ENCODE data around the gene SIGLEC9.
A peak's percentile ranks its signal among the peaks of the same experiment; 100 is the strongest.

SIGLEC9 gene

GRCh38 chr19:51145916-51146493 lies 21.3 kb downstream of the SIGLEC9 start:
- H3K4me1 ChIP-seq (ENCODE audit: control insufficient read depth, insufficient read depth, low read length), result peaks cover 4% of the 10 kb centered on the region

DNA sequence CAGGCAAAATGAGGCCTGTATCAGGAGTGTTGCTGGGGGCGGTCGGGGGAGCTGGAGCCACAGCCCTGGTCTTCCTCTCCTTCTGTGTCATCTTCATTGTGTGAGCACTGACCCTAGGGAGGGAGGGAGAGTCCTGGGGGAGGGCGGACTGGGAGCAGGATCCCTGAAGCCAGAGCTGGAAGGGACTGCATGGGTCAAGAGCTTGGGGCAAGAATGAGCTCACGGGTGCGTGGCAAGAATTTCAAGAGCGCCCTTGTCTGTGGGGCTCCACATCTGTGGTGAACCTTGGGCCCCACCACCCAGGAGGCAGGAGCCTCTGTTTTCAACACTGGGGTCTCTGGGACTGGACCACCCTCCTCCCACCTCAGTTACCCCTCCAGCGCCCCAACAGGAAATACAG lies 22.0 kb downstream of the SIGLEC9 start:
- Histone ChIP-seq H3K9me3 (ENCODE audit: control insufficient read depth, insufficient read depth, low read length) (no peaks in the 10 kb centered on the region), H3K9ac (ENCODE audit: low read depth, low read length) (no peak overlapping the region), H3K27me3 (ENCODE audit: control insufficient read depth, insufficient read depth, low read length) (no peaks in the 10 kb centered on the region), H3K4me1 (ENCODE audit: control insufficient read depth, insufficient read depth, low read length) (no peaks in the 10 kb centered on the region), H3K4me3 (ENCODE audit: low read depth, low read length) (no peak overlapping the region), H3K36me3 (ENCODE audit: control insufficient read depth, insufficient read depth, low read length) (no peaks in the 10 kb centered on the region), H3K27ac (ENCODE audit: low read depth, low read length) (no peak overlapping the region)

More at GRCh38 chr19:51145916-51146493, 21.3 kb downstream of the SIGLEC9 start:
- Histone ChIP-seq H3K4me3 (ENCODE audit: low read depth, low read length) (no peak overlapping the region), H3K27ac (ENCODE audit: low read depth, low read length) (no peak overlapping the region), H3K36me3 (ENCODE audit: control insufficient read depth, insufficient read depth, low read length) (no peaks in the 10 kb centered on the region), H3K9me3 (ENCODE audit: control insufficient read depth, insufficient read depth, low read length) (no peaks in the 10 kb centered on the region), H3K27me3 (ENCODE audit: control insufficient read depth, insufficient read depth, low read length) (no peaks in the 10 kb centered on the region), H3K9ac (ENCODE audit: low read depth, low read length) (no peak overlapping the region)

GRCh38 chr19:51147663-51148062 lies 23.0 kb downstream of the SIGLEC9 start:
- no peaks in the 10 kb centered on the region for H3K4me1 ChIP-seq (ENCODE audit: control insufficient read depth, insufficient read depth, low read length)
- H3K4me3 ChIP-seq (ENCODE audit: low read depth, low read length), result no peak overlapping the region
- no peaks in the 10 kb centered on the region for H3K27me3 ChIP-seq (ENCODE audit: control insufficient read depth, insufficient read depth, low read length)
- H3K9me3 ChIP-seq (ENCODE audit: control insufficient read depth, insufficient read depth, low read length), result no peaks in the 10 kb centered on the region
- H3K9ac ChIP-seq (ENCODE audit: low read depth, low read length), result no peak overlapping the region
- no peak overlapping the region for H3K27ac ChIP-seq (ENCODE audit: low read depth, low read length)
- no peaks in the 10 kb centered on the region for H3K36me3 ChIP-seq (ENCODE audit: control insufficient read depth, insufficient read depth, low read length)

- Histone ChIP-seq H3K27ac (ENCODE audit: low read depth, low read length) (no peak overlapping the region), H3K9ac (ENCODE audit: low read depth, low read length) (no peak overlapping the region), H3K36me3 (ENCODE audit: control insufficient read depth, insufficient read depth, low read length) (no peaks in the 10 kb centered on the region), H3K9me3 (ENCODE audit: control insufficient read depth, insufficient read depth, low read length) (no peaks in the 10 kb centered on the region), H3K4me1 (ENCODE audit: control insufficient read depth, insufficient read depth, low read length) (no peaks in the 10 kb centered on the region), H3K27me3 (ENCODE audit: control insufficient read depth, insufficient read depth, low read length) (no peaks in the 10 kb centered on the region), H3K4me3 (ENCODE audit: low read depth, low read length) (no peak overlapping the region)
Observed at GRCh38 chr19:51148580-51148979, 23.9 kb downstream of the SIGLEC9 start.

DNA sequence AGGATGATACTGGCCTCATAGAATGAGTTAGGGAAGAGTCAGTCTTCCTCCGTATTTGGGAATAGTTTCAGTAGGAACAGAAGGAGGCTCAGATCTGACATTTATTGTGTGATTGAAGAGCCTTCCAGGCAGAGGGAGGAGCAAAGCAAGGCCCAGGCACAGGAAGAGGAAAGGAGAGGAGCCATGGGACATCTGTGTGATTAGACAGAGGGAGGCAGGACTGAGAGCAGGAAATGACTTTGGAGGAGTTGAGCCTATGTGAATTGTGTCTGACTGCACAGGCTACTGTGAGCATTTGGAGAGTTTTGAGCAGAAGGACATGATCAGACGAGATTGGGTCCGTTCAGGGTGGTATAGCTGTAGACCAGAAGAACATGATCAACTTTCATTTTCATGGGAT lies 25.9 kb downstream of the SIGLEC9 start:
- no peaks in the 10 kb centered on the region for H3K36me3 ChIP-seq (ENCODE audit: control insufficient read depth, insufficient read depth, low read length)
- H3K9me3 ChIP-seq (ENCODE audit: control insufficient read depth, insufficient read depth, low read length), result no peaks in the 10 kb centered on the region
- H3K9ac ChIP-seq (ENCODE audit: low read depth, low read length), result no peak overlapping the region
- no peak overlapping the region for H3K4me3 ChIP-seq (ENCODE audit: low read depth, low read length)
- no peak overlapping the region for H3K27ac ChIP-seq (ENCODE audit: low read depth, low read length)
- H3K27me3 ChIP-seq (ENCODE audit: control insufficient read depth, insufficient read depth, low read length), result no peaks in the 10 kb centered on the region
- no peaks in the 10 kb centered on the region for H3K4me1 ChIP-seq (ENCODE audit: control insufficient read depth, insufficient read depth, low read length)

GRCh38 chr19:51156710-51157109 lies 32.0 kb downstream of the SIGLEC9 start:
- no peak overlapping the region for H3K9ac ChIP-seq (ENCODE audit: low read depth, low read length)
- H3K27ac ChIP-seq (ENCODE audit: low read depth, low read length), result peak overlapping the region; percentile 42
- H3K9me3 ChIP-seq (ENCODE audit: control insufficient read depth, insufficient read depth, low read length), result no peaks in the 10 kb centered on the region
- H3K36me3 ChIP-seq (ENCODE audit: control insufficient read depth, insufficient read depth, low read length), result no peaks in the 10 kb centered on the region
- no peaks in the 10 kb centered on the region for H3K4me1 ChIP-seq (ENCODE audit: control insufficient read depth, insufficient read depth, low read length)
- no peak overlapping the region for H3K4me3 ChIP-seq (ENCODE audit: low read depth, low read length)
- H3K27me3 ChIP-seq (ENCODE audit: control insufficient read depth, insufficient read depth, low read length), result no peaks in the 10 kb centered on the region; the same call in 1 of the 2 replicates

DNA sequence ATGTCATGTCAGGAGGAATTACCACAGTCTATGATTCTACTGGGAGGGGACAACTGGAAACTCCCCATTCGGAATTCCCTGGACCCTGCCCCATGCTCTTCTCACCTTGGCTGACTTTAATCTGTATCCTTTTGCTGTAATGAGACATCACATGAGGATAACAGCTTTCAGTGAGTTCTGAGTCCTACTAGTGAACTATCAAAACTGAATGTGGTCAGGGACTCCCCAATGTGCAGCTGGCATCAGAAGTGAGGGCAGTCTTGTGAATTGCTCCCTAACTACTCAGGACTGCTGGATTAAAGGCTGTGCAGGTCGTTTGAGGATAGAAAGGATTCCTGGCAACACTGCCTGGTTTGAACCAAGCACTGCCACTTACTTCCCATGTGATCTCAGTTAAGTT lies 32.6 kb downstream of the SIGLEC9 start:
- Histone ChIP-seq H3K4me3 (ENCODE audit: low read depth, low read length) (no peak overlapping the region), H3K4me1 (ENCODE audit: control insufficient read depth, insufficient read depth, low read length) (no peaks in the 10 kb centered on the region), H3K27ac (ENCODE audit: low read depth, low read length) (no peak overlapping the region), H3K9ac (ENCODE audit: low read depth, low read length) (no peak overlapping the region), H3K9me3 (ENCODE audit: control insufficient read depth, insufficient read depth, low read length) (no peaks in the 10 kb centered on the region), H3K27me3 (ENCODE audit: control insufficient read depth, insufficient read depth, low read length) (no peaks in the 10 kb centered on the region; the same call in 1 of the 2 replicates), H3K36me3 (ENCODE audit: control insufficient read depth, insufficient read depth, low read length) (no peaks in the 10 kb centered on the region)

DNA sequence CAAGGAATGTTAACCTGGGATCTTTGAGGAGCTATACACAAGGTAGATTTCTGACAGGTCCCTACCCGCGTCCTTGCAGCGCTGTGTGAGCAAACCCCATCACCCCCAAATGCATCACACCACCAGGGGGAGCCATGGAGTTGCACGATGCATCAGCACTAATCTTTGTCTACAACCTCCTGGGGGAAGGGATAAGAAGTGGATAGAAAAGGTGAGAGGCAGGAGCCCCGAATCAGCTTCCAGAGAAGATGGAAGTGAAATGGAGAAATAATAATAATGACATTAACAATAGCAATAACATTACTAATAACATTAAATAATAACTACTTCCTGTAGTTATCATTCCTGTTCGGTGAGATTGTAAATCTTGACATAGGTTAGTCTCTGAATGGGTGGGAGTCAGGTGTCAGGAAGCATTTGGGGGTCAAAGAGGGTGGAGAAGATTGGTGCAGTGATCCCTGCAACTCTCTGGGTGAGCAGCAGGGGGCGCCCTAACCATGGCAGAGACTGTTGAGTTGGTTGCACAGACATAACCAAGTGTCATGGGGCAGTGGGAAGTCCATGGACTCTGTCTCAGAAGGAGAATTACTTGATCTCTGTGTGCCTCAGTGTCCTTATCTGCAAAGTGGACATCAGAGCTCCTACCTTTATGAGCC lies 33.9 kb downstream of the SIGLEC9 start:
- no peaks in the 10 kb centered on the region for H3K4me1 ChIP-seq (ENCODE audit: control insufficient read depth, insufficient read depth, low read length)
- no peaks in the 10 kb centered on the region for H3K9me3 ChIP-seq (ENCODE audit: control insufficient read depth, insufficient read depth, low read length)
- H3K9ac ChIP-seq (ENCODE audit: low read depth, low read length), result no peak overlapping the region
- H3K4me3 ChIP-seq (ENCODE audit: low read depth, low read length), result no peak overlapping the region
- no peaks in the 10 kb centered on the region; the same call in 1 of the 2 replicates for H3K27me3 ChIP-seq (ENCODE audit: control insufficient read depth, insufficient read depth, low read length)
- no peaks in the 10 kb centered on the region for H3K36me3 ChIP-seq (ENCODE audit: control insufficient read depth, insufficient read depth, low read length)
- H3K27ac ChIP-seq (ENCODE audit: low read depth, low read length), result no peak overlapping the region

- no peak overlapping the region for H3K9ac ChIP-seq (ENCODE audit: low read depth, low read length)
- H3K4me3 ChIP-seq (ENCODE audit: low read depth, low read length), result no peak overlapping the region
- H3K4me1 ChIP-seq (ENCODE audit: control insufficient read depth, insufficient read depth, low read length), result no peaks in the 10 kb centered on the region
- H3K9me3 ChIP-seq (ENCODE audit: control insufficient read depth, insufficient read depth, low read length), result no peaks in the 10 kb centered on the region
- no peaks in the 10 kb centered on the region for H3K36me3 ChIP-seq (ENCODE audit: control insufficient read depth, insufficient read depth, low read length)
- no peak overlapping the region for H3K27ac ChIP-seq (ENCODE audit: low read depth, low read length)
- no peaks in the 10 kb centered on the region; the same call in 1 of the 2 replicates for H3K27me3 ChIP-seq (ENCODE audit: control insufficient read depth, insufficient read depth, low read length)
Observed at GRCh38 chr19:51159656-51160055, 35.0 kb downstream of the SIGLEC9 start.

- H3K4me1 ChIP-seq (ENCODE audit: control insufficient read depth, insufficient read depth, low read length), result no peaks in the 10 kb centered on the region
- H3K4me3 ChIP-seq (ENCODE audit: low read depth, low read length), result no peak overlapping the region
- no peaks in the 10 kb centered on the region for H3K9me3 ChIP-seq (ENCODE audit: control insufficient read depth, insufficient read depth, low read length)
Observed at GRCh38 chr19:51161266-51161665, 36.6 kb downstream of the SIGLEC9 start.

DNA sequence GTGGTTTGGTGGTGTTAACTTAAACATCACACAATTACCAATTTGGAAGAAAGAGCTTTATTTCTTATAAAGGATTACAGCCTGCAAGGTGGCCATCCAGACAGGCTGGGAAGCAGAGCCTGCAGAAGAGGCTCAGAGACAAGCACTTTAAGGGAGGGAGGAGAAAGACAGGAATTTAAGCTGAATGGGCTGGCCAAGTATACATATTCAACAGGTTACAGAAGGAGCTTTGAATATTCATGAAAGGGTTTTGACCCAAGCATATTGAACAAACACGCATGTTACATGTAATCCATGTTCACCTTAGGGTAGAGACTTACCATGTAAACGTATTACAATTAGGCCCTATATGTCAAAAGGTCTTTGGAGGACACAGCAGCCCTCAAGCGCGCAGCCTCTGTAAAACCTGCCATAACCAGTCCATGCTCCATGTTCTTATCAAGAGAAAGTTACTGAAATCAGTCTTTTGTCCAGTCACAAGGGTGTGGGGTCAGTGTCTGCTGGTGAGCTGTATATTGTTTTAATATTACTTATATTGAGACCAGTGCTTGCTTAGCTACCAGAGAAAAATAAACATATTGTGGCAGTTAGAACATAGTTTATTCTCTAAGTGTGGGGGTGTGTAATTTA lies 37.3 kb downstream of the SIGLEC9 start:
- Histone ChIP-seq H3K27me3 (ENCODE audit: control insufficient read depth, insufficient read depth, low read length) (no peaks in the 10 kb centered on the region; the same call in 1 of the 2 replicates), H3K36me3 (ENCODE audit: control insufficient read depth, insufficient read depth, low read length) (no peaks in the 10 kb centered on the region), H3K4me1 (ENCODE audit: control insufficient read depth, insufficient read depth, low read length) (no peaks in the 10 kb centered on the region), H3K9me3 (ENCODE audit: control insufficient read depth, insufficient read depth, low read length) (no peaks in the 10 kb centered on the region), H3K4me3 (ENCODE audit: low read depth, low read length) (no peak overlapping the region), H3K27ac (ENCODE audit: low read depth, low read length) (no peak overlapping the region), H3K9ac (ENCODE audit: low read depth, low read length) (no peak overlapping the region)

More at GRCh38 chr19:51161266-51161665, 36.6 kb downstream of the SIGLEC9 start:
- H3K27me3 ChIP-seq (ENCODE audit: control insufficient read depth, insufficient read depth, low read length), result no peaks in the 10 kb centered on the region; the same call in 1 of the 2 replicates
- no peak overlapping the region for H3K9ac ChIP-seq (ENCODE audit: low read depth, low read length)
- no peaks in the 10 kb centered on the region for H3K36me3 ChIP-seq (ENCODE audit: control insufficient read depth, insufficient read depth, low read length)
- no peak overlapping the region for H3K27ac ChIP-seq (ENCODE audit: low read depth, low read length)
